ENCODE results near the gene RGS13.

GRCh38 chr1:192620071-192620635, 15.8 kb upstream of the RGS13 start:
- TF ChIP-seq CTCF (conservative IDR thresholded peaks at IDR 0.05; ENCODE audit: low read length) = no peak
- no peak for TF ChIP-seq EZH2phosphoT487 (IDR thresholded peaks at IDR 0.05; ENCODE audit: borderline replicate concordance, low read depth, low read length)

Measured in OCI-LY7 (cell line).